Naive thymus-derived CD4-positive, alpha-beta T cell (primary cell): ENCODE results near the gene DOCK4. TPM values are rescaled to one million over a fixed set of nuclear protein-coding genes. Genes with fewer than 3 reads are reported as not detected.

Experiments
- ATAC-seq: fragments of 150-1000 bp; cut with Tn5 transposase; 2 replicates; pipeline ENCODE4 v1.10.0; 2021; ENCODE audit warnings: mild to moderate bottlenecking, moderate library complexity
- CTCF ChIA-PET: fragments of 350-600 bp; sonication (Branson Sonifier 250); formaldehyde crosslinking; loops from one replicate; lab custom pipeline; 2021; ENCODE audit warnings: antibody characterized with exemption; lab: Charles Lee
- POLR2A ChIA-PET: fragments of 350-600 bp; sonication (Branson Sonifier 250); formaldehyde crosslinking; loops from one replicate; lab custom pipeline; 2021; ENCODE audit warnings: antibody characterized with exemption, inconsistent platforms; lab: Charles Lee
- DNase-seq, 9 donors: peaks; one replicate each; pipeline versions ENCODE4 v3.0.0 to v3.0.0-alpha.2; 2020 to 2022; ENCODE audit warnings: mixed read lengths in 1 of 9
- H3K27ac ChIP-seq: one replicate; pipeline ENCODE4 v1.7.0; 2013; ENCODE audit warnings: mild to moderate bottlenecking, low read depth, low read length, moderate library complexity
- H3K27me3 ChIP-seq, 2 donors: one replicate each; pipeline ENCODE4 v1.7.0; 2013; ENCODE audit warnings: low read length in 2 of 2, mild to moderate bottlenecking in 2 of 2, moderate library complexity in 2 of 2; ENCODE audit not compliant: control insufficient read depth in 2 of 2, insufficient read depth in 2 of 2
- H3K36me3 ChIP-seq, 3 experiments: 1 replicate in 2 of 3; 2 replicates in 1 of 3; pipeline ENCODE4 v1.7.0; 2013; ENCODE audit warnings: low read length in 3 of 3, mild to moderate bottlenecking in 3 of 3, moderate library complexity in 1 of 3; ENCODE audit not compliant: insufficient read depth in 3 of 3, control insufficient read depth in 2 of 3
- H3K4me1 ChIP-seq, 2 donors: one replicate each; pipeline ENCODE4 v1.7.0; 2013; ENCODE audit warnings: low read length in 2 of 2, mild to moderate bottlenecking in 2 of 2, moderate library complexity in 1 of 2; ENCODE audit not compliant: control insufficient read depth in 2 of 2, insufficient read depth in 2 of 2
- H3K4me3 ChIP-seq: 2 replicates; pipeline ENCODE4 v1.7.0; 2013; ENCODE audit warnings: mild to moderate bottlenecking, low read length
- H3K9me3 ChIP-seq, 3 experiments: 1 replicate in 2 of 3; 2 replicates in 1 of 3; pipeline ENCODE4 v1.7.0; 2013; ENCODE audit warnings: low read length in 3 of 3; ENCODE audit not compliant: control insufficient read depth in 2 of 3
- H3K27ac Mint-ChIP-seq, 9 donors: one replicate each; pipeline ENCODE4 v1.8.0; 2020 to 2022; ENCODE audit warnings: mixed read lengths in 9 of 9, mild to moderate bottlenecking in 8 of 9, moderate library complexity in 5 of 9, inconsistent platforms in 2 of 9
- H3K27me3 Mint-ChIP-seq, 5 donors: one replicate each; pipeline ENCODE4 v1.8.0; 2021 to 2022; ENCODE audit warnings: mixed read lengths in 5 of 5, mild to moderate bottlenecking in 1 of 5
- H3K36me3 Mint-ChIP-seq, 5 donors: one replicate each; pipeline ENCODE4 v1.8.0; 2020 to 2022; ENCODE audit warnings: mixed read lengths in 5 of 5, mild to moderate bottlenecking in 3 of 5, inconsistent platforms in 1 of 5
- H3K4me1 Mint-ChIP-seq, 7 donors: one replicate each; pipeline ENCODE4 v1.8.0; 2020 to 2022; ENCODE audit warnings: mixed read lengths in 7 of 7, mild to moderate bottlenecking in 3 of 7, inconsistent platforms in 1 of 7
- H3K4me3 Mint-ChIP-seq, 10 donors: one replicate each; pipeline ENCODE4 v1.8.0; 2020 to 2022; ENCODE audit warnings: mild to moderate bottlenecking in 10 of 10, mixed read lengths in 10 of 10, moderate library complexity in 6 of 10, inconsistent platforms in 2 of 10
- H3K9me3 Mint-ChIP-seq, 11 donors: one replicate each; pipeline ENCODE4 v1.8.0; 2020 to 2022; ENCODE audit warnings: mixed read lengths in 11 of 11, mild to moderate bottlenecking in 4 of 11, inconsistent platforms in 1 of 11, moderate library complexity in 1 of 11
- intact Hi-C, 2 donors: fragments of 100-400 bp; cut with micrococcal nuclease; formaldehyde crosslinking; loops; one replicate each; pipeline ENCODE4 v1.15.1; 2023
- polyA plus RNA-seq, 2 donors: library from polyadenylated mRNA; unstranded; fragments of 300-500 nt; fragmentation: Illumina TruSeq; gene quantifications; one replicate each; pipeline ENCODE4 v1.2.3, GENCODE V29; 2021
- total RNA-seq, 6 experiments: library from RNA in 5 of 6; stranded (reverse) in 5 of 6; gene quantifications; 1 replicate in 5 of 6; 2 replicates in 1 of 6; pipeline ENCODE4 v1.2.3 and lab custom pipeline; 2021 to 2026

Gene DOCK4
- total and polyA plus RNA-seq, 7 experiments from 2014 or later: 0.16 to 3.1 (median 2.2) TPM; not detected in 1

DNA sequence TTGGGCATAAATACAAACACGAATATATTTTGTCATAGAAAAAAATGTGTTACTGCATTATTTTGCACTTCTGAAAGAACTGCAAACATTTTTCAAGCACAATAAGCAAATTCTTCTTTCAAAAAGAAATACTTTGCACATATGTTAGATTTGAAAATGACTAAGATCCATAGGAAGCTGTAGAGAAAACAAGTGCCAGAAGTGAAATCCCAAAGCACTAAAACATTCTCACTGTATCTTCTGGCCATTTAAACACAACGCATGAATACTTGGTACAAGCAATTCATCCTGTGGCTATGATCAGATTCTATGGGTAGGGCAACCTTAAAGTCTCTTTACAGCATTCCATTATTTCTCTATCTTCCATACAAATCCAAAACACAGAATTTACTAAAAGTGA lies 418.5 kb downstream of the DOCK4 start:
- peaks cover 0 to 4% of the 10 kb centered on the region in 2 donors for H3K27me3 ChIP-seq
- intact Hi-C loops: no loop called here
- no peak for ATAC-seq
- no peaks in the 10 kb centered on the region for H3K4me1 ChIP-seq
- peaks cover 0 to 25% (median 7%) of the 10 kb centered on the region in 5 donors for H3K27me3 Mint-ChIP-seq
- no peak overlapping the region for H3K27ac Mint-ChIP-seq
- no peaks in the 10 kb centered on the region for H3K36me3 ChIP-seq
- H3K9me3 ChIP-seq: no peaks in the 10 kb centered on the region
- no peak overlapping the region for H3K27ac ChIP-seq
- no peaks in the 10 kb centered on the region for H3K36me3 Mint-ChIP-seq
- DNase-seq: no peak
- no peaks in the 10 kb centered on the region for H3K4me1 Mint-ChIP-seq
- ChIA-PET POLR2A (no interaction called here), CTCF (no interaction called here)
- no peak overlapping the region for H3K4me3 Mint-ChIP-seq
- H3K9me3 Mint-ChIP-seq: peaks cover 0 to 12% (median 4%) of the 10 kb centered on the region in 11 donors
- H3K4me3 ChIP-seq: no peak overlapping the region

DNA sequence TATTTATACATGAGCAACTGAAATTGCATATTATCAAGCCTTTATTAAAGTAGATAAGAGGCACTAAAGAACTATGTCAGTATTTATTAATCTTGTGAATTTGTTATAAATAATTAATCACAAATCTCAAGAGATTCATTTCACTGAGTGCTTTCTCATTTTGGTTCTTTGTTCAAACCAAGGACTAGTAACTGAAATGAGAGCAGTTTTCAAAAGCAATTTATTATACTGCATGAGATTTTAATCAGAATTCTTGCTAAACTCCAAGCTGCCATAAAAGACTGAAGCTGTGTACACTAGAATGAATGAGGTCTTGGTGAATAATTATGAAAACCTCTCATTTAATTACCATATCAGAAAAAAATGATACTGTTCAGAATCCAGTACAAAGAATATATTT lies 419.1 kb downstream of the DOCK4 start:
- Mint-ChIP-seq H3K4me1 (no peaks in the 10 kb centered on the region), H3K36me3 (no peaks in the 10 kb centered on the region), H3K4me3 (no peak overlapping the region), H3K27me3 (peaks cover 0 to 31% (median 7%) of the 10 kb centered on the region in 5 donors), H3K9me3 (peaks cover 0 to 6% (median 2%) of the 10 kb centered on the region in 11 donors), H3K27ac (no peak overlapping the region)
- Histone ChIP-seq H3K4me3 (no peak overlapping the region), H3K27me3 (peaks cover 0 to 4% of the 10 kb centered on the region in 2 donors), H3K27ac (no peak overlapping the region), H3K4me1 (no peaks in the 10 kb centered on the region), H3K36me3 (no peaks in the 10 kb centered on the region), H3K9me3 (no peaks in the 10 kb centered on the region)
- no peak for ATAC-seq
- CTCF ChIA-PET: no interaction called here
- POLR2A ChIA-PET: no interaction called here
- intact Hi-C loops: no loop called here
- no peak for DNase-seq

DNA sequence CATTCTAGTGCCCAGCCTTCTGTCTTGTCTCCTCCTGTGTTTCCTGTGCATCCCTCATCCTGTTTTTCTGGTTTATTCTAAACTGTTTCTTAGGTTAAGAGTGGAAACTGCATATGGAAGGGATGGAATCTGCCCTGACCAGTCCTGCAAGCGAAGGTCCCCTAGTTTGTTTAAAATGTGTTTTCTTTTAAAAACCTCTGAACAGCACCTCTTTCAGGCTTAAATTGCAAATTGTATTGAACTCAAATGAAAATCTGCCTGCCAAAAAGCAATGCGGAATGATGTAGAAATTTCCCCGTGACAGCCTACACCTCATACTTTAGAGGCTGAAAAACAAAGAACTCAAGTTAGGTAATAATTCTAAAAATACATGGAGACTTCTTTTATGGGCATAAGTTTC lies 421.1 kb downstream of the DOCK4 start:
- no peak overlapping the region for H3K4me3 Mint-ChIP-seq
- H3K36me3 Mint-ChIP-seq: no peaks in the 10 kb centered on the region
- ChIA-PET POLR2A (no interaction called here), CTCF (interaction anchor here (0.6 kb wide), 1 partner anchor 1521 kb away, joined by 3 read pairs; no protein-coding TSS in a partner anchor)
- intact Hi-C loops: no loop called here
- Histone ChIP-seq H3K36me3 (no peaks in the 10 kb centered on the region), H3K4me3 (no peak overlapping the region), H3K27ac (no peak overlapping the region), H3K9me3 (no peaks in the 10 kb centered on the region), H3K4me1 (no peaks in the 10 kb centered on the region), H3K27me3 (peaks cover 0 to 4% of the 10 kb centered on the region in 2 donors)
- H3K4me1 Mint-ChIP-seq: no peaks in the 10 kb centered on the region
- ATAC-seq (no peak), DNase-seq (no peak)
- H3K9me3 Mint-ChIP-seq: no peaks in the 10 kb centered on the region
- H3K27ac Mint-ChIP-seq: no peak overlapping the region
- H3K27me3 Mint-ChIP-seq: peaks cover 0 to 42% (median 19%) of the 10 kb centered on the region in 5 donors

DNA sequence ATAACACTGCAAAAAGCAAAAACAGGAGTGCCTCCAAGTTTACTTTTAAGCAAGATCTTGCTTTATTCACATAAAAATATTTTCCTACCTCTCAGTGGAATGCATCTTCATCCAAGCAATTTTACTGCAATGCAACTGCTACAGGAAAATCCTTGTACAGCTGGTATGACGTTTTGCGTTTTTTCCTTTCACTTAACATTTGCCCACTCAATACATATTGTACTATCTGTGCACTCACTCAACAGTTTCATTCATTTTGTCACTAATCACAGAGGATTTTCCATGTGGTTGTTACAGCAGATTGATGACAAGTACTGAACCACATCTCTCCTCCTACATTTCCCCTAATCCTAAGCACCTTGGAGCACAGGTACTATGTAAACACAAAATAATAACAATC lies 421.9 kb downstream of the DOCK4 start:
- no peaks in the 10 kb centered on the region for H3K36me3 Mint-ChIP-seq
- Histone ChIP-seq H3K27me3 (no peaks in the 10 kb centered on the region), H3K9me3 (no peaks in the 10 kb centered on the region), H3K27ac (no peak overlapping the region), H3K4me3 (no peak overlapping the region), H3K4me1 (no peaks in the 10 kb centered on the region), H3K36me3 (no peaks in the 10 kb centered on the region)
- intact Hi-C loops: no loop called here
- H3K27me3 Mint-ChIP-seq: peaks cover 0 to 46% (median 19%) of the 10 kb centered on the region in 5 donors
- ATAC-seq: no peak
- H3K9me3 Mint-ChIP-seq: no peaks in the 10 kb centered on the region
- POLR2A ChIA-PET: no interaction called here
- H3K27ac Mint-ChIP-seq: no peak overlapping the region
- DNase-seq: no peak
- no peak overlapping the region for H3K4me3 Mint-ChIP-seq
- no peaks in the 10 kb centered on the region for H3K4me1 Mint-ChIP-seq
- CTCF ChIA-PET: no interaction called here

DNA sequence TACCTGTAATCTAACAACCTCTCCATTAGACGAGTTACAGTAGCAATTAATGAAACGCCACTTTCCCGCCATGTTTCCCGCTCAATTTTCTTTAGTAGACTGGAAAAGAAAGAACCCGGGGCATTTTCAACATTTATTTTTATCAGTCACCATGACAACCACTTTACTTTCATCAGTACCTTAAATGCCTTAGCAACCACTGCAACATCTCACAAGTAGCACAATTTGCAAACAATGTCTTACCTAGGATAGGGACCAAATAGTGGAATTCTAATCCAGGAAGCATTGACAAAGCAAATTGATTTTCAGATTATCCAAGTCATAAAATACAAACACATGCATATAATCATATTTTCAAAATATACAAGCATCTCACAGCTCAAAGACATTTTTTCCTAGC lies 422.3 kb downstream of the DOCK4 start:
- POLR2A ChIA-PET: no interaction called here
- intact Hi-C loops: no loop called here

DNA sequence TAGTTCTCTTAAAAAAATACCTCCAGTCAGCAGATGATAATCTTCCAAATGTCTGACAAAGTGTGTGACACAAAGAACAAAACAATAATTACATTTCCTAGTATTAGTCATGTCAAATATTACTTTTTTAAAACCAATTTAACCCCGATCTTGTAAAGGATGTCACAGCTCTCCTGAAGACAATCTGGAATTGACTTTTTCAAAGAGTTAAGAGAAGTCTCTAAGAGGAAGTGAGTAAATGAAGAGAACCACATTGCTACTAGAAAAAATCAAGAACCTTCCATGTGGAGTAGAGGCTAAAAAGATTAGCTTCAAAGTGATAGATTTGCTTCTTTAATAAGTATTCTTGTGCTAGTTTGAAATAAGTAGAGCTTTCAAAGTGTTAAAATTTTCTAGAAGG lies 425.7 kb downstream of the DOCK4 start:
- ChIA-PET POLR2A (no interaction called here), CTCF (interaction anchor here (0.6 kb wide), 1 partner anchor 42 kb away, joined by 3 read pairs; no protein-coding TSS in a partner anchor)
- Mint-ChIP-seq H3K36me3 (peaks cover 0 to 3% (median 0%) of the 10 kb centered on the region in 5 donors), H3K9me3 (peaks cover 0 to 24% (median 8%) of the 10 kb centered on the region in 11 donors), H3K4me3 (no peak overlapping the region), H3K27me3 (peaks cover 0 to 39% (median 16%) of the 10 kb centered on the region in 5 donors), H3K4me1 (no peaks in the 10 kb centered on the region), H3K27ac (no peak overlapping the region)
- H3K27me3 ChIP-seq: no peaks in the 10 kb centered on the region
- no peaks in the 10 kb centered on the region for H3K9me3 ChIP-seq
- no peak for DNase-seq
- ATAC-seq: no peak
- H3K4me1 ChIP-seq: no peaks in the 10 kb centered on the region
- H3K36me3 ChIP-seq: no peaks in the 10 kb centered on the region
- intact Hi-C loops: no loop called here
- no peak overlapping the region for H3K27ac ChIP-seq
- no peak overlapping the region for H3K4me3 ChIP-seq

More for the DNA sequence above, 422.3 kb downstream of the DOCK4 start:
- ATAC-seq (no peak), DNase-seq (no peak)
- H3K9me3 ChIP-seq: no peaks in the 10 kb centered on the region
- H3K4me3 Mint-ChIP-seq: no peak overlapping the region
- no peak overlapping the region for H3K27ac ChIP-seq
- CTCF ChIA-PET: no interaction called here
- H3K4me3 ChIP-seq: no peak overlapping the region
- H3K4me1 ChIP-seq: no peaks in the 10 kb centered on the region
- H3K36me3 ChIP-seq: no peaks in the 10 kb centered on the region
- no peaks in the 10 kb centered on the region for H3K27me3 ChIP-seq
- no peaks in the 10 kb centered on the region for H3K36me3 Mint-ChIP-seq
- no peaks in the 10 kb centered on the region for H3K4me1 Mint-ChIP-seq
- no peak overlapping the region for H3K27ac Mint-ChIP-seq
- no peaks in the 10 kb centered on the region for H3K9me3 Mint-ChIP-seq
- peaks cover 0 to 46% (median 19%) of the 10 kb centered on the region in 5 donors for H3K27me3 Mint-ChIP-seq

DNA sequence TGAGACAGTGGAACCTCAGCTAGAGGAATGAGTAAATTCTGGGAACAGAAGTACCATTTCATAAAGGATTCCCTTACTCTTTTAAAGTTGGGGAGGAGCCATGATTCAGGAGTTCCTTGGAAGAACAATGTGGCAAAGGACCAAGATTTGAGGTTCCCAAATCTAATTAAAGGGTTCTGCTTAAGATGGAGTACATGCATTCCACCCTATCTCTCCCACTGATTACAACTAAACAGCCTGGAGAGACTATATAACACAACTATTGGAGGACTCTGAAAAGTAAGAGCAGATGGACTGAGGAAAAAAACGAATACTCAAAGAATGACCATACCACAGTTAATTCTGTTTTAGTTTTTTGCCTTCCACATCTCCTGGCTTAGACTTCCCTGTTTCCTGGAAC lies 431.0 kb downstream of the DOCK4 start:
- Histone ChIP-seq H3K4me1 (no peaks in the 10 kb centered on the region), H3K27me3 (no peaks in the 10 kb centered on the region), H3K9me3 (no peaks in the 10 kb centered on the region), H3K36me3 (no peaks in the 10 kb centered on the region), H3K27ac (no peak overlapping the region), H3K4me3 (no peak overlapping the region)
- intact Hi-C loops: no loop called here
- Mint-ChIP-seq H3K27me3 (peaks cover 0 to 10% (median 9%) of the 10 kb centered on the region in 5 donors), H3K4me1 (no peaks in the 10 kb centered on the region), H3K9me3 (peaks cover 0 to 28% (median 8%) of the 10 kb centered on the region in 11 donors), H3K27ac (no peak overlapping the region), H3K36me3 (peaks cover 0 to 4% (median 0%) of the 10 kb centered on the region in 5 donors), H3K4me3 (no peak overlapping the region)
- ChIA-PET CTCF (no interaction called here), POLR2A (no interaction called here)
- no peak for ATAC-seq
- no peak for DNase-seq
